Liver (tissue), 3 donors: ENCODE results near the gene SNX9.

ENCODE experiments used
- ATF3 ChIP-seq: IDR thresholded peaks from 2 replicates; pipeline ENCODE4 v1.6.1; 2016; ENCODE audit warnings: antibody characterized with exemption
- EGR1 ChIP-seq, 2 donors: IDR thresholded peaks; 2 replicates each; pipeline ENCODE4 v1.6.1; 2016 to 2018; ENCODE audit warnings: antibody characterized with exemption in 2 of 2, low read depth in 2 of 2
- GABPA ChIP-seq, 2 donors: IDR thresholded peaks in 1 of 2; conservative IDR thresholded peaks in 1 of 2; 2 replicates each; pipeline ENCODE4 v1.6.1; 2016; ENCODE audit warnings: antibody characterized with exemption in 2 of 2, mild to moderate bottlenecking in 1 of 2, moderate library complexity in 1 of 2
- HNF4A ChIP-seq, 2 donors: conservative IDR thresholded peaks; 2 replicates each; pipeline ENCODE4 v1.6.1; 2016; ENCODE audit warnings: antibody characterized with exemption in 2 of 2, mild to moderate bottlenecking in 2 of 2
- JUND ChIP-seq, 2 donors: IDR thresholded peaks; 2 replicates each; pipeline ENCODE4 v1.6.1; 2016; ENCODE audit warnings: antibody characterized with exemption in 2 of 2
- RAD21 ChIP-seq, 2 donors: IDR thresholded peaks; 2 replicates each; pipeline ENCODE4 v1.6.1; 2016; ENCODE audit warnings: antibody characterized with exemption in 2 of 2, mild to moderate bottlenecking in 2 of 2
- SP1 ChIP-seq: IDR thresholded peaks from 2 replicates; pipeline ENCODE4 v1.6.1; 2018; ENCODE audit warnings: antibody characterized with exemption, mild to moderate bottlenecking
- TAF1 ChIP-seq: conservative IDR thresholded peaks from 2 replicates; pipeline ENCODE4 v1.6.1; 2016; ENCODE audit warnings: antibody characterized with exemption, mild to moderate bottlenecking
- YY1 ChIP-seq: IDR thresholded peaks from 2 replicates; pipeline ENCODE4 v1.6.1; 2016; ENCODE audit warnings: antibody characterized with exemption, mild to moderate bottlenecking
- ZBTB33 ChIP-seq: IDR thresholded peaks from 2 replicates; pipeline ENCODE4 v1.6.1; 2016; ENCODE audit warnings: antibody characterized with exemption
- TF ChIP-seq, protein P1 (sequence below): IDR thresholded peaks from 2 replicates; pipeline ENCODE4 v1.6.1; 2016; ENCODE audit warnings: antibody characterized with exemption, mild to moderate bottlenecking
- TF ChIP-seq, protein P2 (sequence below): fragments of 150-350 bp; IDR thresholded peaks from 2 replicates; pipeline ENCODE4 v1.5.1; 2017; ENCODE audit warnings: improper control_type of control experiment, low read depth, low read length; ENCODE audit not compliant: missing input control
- TF ChIP-seq, protein P3 (sequence below): IDR thresholded peaks from 2 replicates; pipeline ENCODE4 v1.6.1; 2016; ENCODE audit warnings: antibody characterized with exemption
- donor health status: healthy.
- donor health status: healthy.

- TF ChIP-seq, protein P1, sequence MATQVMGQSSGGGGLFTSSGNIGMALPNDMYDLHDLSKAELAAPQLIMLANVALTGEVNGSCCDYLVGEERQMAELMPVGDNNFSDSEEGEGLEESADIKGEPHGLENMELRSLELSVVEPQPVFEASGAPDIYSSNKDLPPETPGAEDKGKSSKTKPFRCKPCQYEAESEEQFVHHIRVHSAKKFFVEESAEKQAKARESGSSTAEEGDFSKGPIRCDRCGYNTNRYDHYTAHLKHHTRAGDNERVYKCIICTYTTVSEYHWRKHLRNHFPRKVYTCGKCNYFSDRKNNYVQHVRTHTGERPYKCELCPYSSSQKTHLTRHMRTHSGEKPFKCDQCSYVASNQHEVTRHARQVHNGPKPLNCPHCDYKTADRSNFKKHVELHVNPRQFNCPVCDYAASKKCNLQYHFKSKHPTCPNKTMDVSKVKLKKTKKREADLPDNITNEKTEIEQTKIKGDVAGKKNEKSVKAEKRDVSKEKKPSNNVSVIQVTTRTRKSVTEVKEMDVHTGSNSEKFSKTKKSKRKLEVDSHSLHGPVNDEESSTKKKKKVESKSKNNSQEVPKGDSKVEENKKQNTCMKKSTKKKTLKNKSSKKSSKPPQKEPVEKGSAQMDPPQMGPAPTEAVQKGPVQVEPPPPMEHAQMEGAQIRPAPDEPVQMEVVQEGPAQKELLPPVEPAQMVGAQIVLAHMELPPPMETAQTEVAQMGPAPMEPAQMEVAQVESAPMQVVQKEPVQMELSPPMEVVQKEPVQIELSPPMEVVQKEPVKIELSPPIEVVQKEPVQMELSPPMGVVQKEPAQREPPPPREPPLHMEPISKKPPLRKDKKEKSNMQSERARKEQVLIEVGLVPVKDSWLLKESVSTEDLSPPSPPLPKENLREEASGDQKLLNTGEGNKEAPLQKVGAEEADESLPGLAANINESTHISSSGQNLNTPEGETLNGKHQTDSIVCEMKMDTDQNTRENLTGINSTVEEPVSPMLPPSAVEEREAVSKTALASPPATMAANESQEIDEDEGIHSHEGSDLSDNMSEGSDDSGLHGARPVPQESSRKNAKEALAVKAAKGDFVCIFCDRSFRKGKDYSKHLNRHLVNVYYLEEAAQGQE = no peak
- TF ChIP-seq, protein P2, sequence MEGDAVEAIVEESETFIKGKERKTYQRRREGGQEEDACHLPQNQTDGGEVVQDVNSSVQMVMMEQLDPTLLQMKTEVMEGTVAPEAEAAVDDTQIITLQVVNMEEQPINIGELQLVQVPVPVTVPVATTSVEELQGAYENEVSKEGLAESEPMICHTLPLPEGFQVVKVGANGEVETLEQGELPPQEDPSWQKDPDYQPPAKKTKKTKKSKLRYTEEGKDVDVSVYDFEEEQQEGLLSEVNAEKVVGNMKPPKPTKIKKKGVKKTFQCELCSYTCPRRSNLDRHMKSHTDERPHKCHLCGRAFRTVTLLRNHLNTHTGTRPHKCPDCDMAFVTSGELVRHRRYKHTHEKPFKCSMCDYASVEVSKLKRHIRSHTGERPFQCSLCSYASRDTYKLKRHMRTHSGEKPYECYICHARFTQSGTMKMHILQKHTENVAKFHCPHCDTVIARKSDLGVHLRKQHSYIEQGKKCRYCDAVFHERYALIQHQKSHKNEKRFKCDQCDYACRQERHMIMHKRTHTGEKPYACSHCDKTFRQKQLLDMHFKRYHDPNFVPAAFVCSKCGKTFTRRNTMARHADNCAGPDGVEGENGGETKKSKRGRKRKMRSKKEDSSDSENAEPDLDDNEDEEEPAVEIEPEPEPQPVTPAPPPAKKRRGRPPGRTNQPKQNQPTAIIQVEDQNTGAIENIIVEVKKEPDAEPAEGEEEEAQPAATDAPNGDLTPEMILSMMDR = no peak
- TF ChIP-seq YY1 (no peak), HNF4A (conservative IDR thresholded peaks at IDR 0.05) (no peak), SP1 (no peak), GABPA (IDR thresholded peaks at IDR 0.05 in 1 of 2, conservative IDR thresholded peaks at IDR 0.05 in 1 of 2) (no peak), TAF1 (no peak), JUND (IDR thresholded peaks at IDR 0.05) (no peak), RAD21 (IDR thresholded peaks at IDR 0.05) (no peak), ZBTB33 (no peak), EGR1 (IDR thresholded peaks at IDR 0.05; ENCODE audit: low read depth in 2 of 2) (no peak), ATF3 (no peak)
- TF ChIP-seq, protein P3, sequence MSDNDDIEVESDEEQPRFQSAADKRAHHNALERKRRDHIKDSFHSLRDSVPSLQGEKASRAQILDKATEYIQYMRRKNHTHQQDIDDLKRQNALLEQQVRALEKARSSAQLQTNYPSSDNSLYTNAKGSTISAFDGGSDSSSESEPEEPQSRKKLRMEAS = no peak
Measured at GRCh38 chr6:157975456-157975855, 152.4 kb downstream of the SNX9 start.
